Smooth muscle cell (in vitro differentiated cells): Measurements from ENCODE around the gene KCNIP1. TPM values are rescaled to one million over a fixed set of nuclear protein-coding genes. Genes with fewer than 3 reads are reported as not detected.

Source experiments
- DNase-seq: peaks from one replicate; lab custom pipeline; 2025; ENCODE audit not compliant: unreplicated experiment; lab: John Stamatoyannopoulos, UW
- H2AFZ ChIP-seq: fragments of 200-600 bp; sonication (generic); 2 replicates; pipeline ENCODE4 v1.6.0; 2016; ENCODE audit warnings: antibody characterized with exemption, low read depth, mild to moderate bottlenecking
- H3F3A ChIP-seq: fragments of 200-600 bp; sonication (generic); 2 replicates; pipeline ENCODE4 v1.6.0; 2017; ENCODE audit warnings: antibody characterized with exemption, low read depth
- H3K27ac ChIP-seq: fragments of 200-600 bp; sonication (generic); 2 replicates; pipeline ENCODE4 v1.5.1; 2016; ENCODE audit warnings: low read depth, mild to moderate bottlenecking
- H3K27me3 ChIP-seq: fragments of 200-600 bp; sonication (generic); 2 replicates; pipeline ENCODE4 v1.6.1; 2016; ENCODE audit warnings: low read depth, mild to moderate bottlenecking
- H3K36me3 ChIP-seq: fragments of 200-600 bp; sonication (generic); 2 replicates; pipeline ENCODE4 v1.5.1; 2016; ENCODE audit warnings: low read depth
- H3K4me1 ChIP-seq: fragments of 200-600 bp; sonication (generic); 2 replicates; pipeline ENCODE4 v1.5.1; 2016; ENCODE audit warnings: low read depth
- H3K4me2 ChIP-seq: fragments of 200-600 bp; sonication (generic); 2 replicates; pipeline ENCODE4 v1.6.0; 2016; ENCODE audit warnings: mild to moderate bottlenecking
- H3K4me3 ChIP-seq: fragments of 200-600 bp; sonication (generic); 2 replicates; pipeline ENCODE4 v1.5.1; 2016; ENCODE audit warnings: mild to moderate bottlenecking
- H3K79me2 ChIP-seq: fragments of 200-600 bp; sonication (generic); 2 replicates; pipeline ENCODE4 v1.6.0; 2016; ENCODE audit warnings: low read depth, mild to moderate bottlenecking
- H3K9ac ChIP-seq: fragments of 200-600 bp; sonication (generic); 2 replicates; pipeline ENCODE4 v1.6.0; 2016; ENCODE audit warnings: low read depth
- H3K9me3 ChIP-seq: fragments of 200-600 bp; sonication (generic); replicated peaks from 2 replicates; pipeline ENCODE4 v1.5.1; 2016; ENCODE audit warnings: low read depth
- H4K20me1 ChIP-seq: fragments of 200-600 bp; sonication (generic); 2 replicates; pipeline ENCODE4 v1.6.0; 2016; ENCODE audit warnings: low read depth
- CTCF ChIP-seq: fragments of 200-600 bp; sonication (generic); IDR thresholded peaks from 2 replicates; pipeline ENCODE4 v1.5.1; 2017; ENCODE audit warnings: borderline replicate concordance, mild to moderate bottlenecking, antibody characterized with exemption; ENCODE audit not compliant: insufficient read depth, poor library complexity, severe bottlenecking
- WGBS: methylation state at CpG from one replicate; pipeline ENCODE4 v1.1.7; 2016; ENCODE audit warnings: low lambda C conversion rate; 5-methylcytosine and 5-hydroxymethylcytosine counted together
- polyA plus RNA-seq: library from polyadenylated mRNA; unstranded; fragments of >200 nt; fragmentation: Nextera tagmentation; extraction: Ambion mirVana; gene quantifications from 2 replicates; pipeline ENCODE4 v1.2.1, GENCODE V29; 2016
- total RNA-seq: library from RNA; depleted of rRNA; stranded (reverse); fragments of >200 nt; gene quantifications from 2 replicates; pipeline ENCODE4 v1.2.3, GENCODE V29; 2014

Gene KCNIP1
- total and polyA plus RNA-seq, 2 experiments from 2014 or later: 0.50 TPM; not detected in 1

GRCh38 chr5:170709640-170710039 lies 205.8 kb downstream of the KCNIP1 start:
- no peak for DNase-seq
- Histone ChIP-seq H4K20me1 (no peaks in the 10 kb centered on the region), H3K4me3 (no peak overlapping the region), H2AFZ (no peak overlapping the region), H3K36me3 (no peaks in the 10 kb centered on the region), H3K4me2 (no peak overlapping the region), H3K79me2 (no peaks in the 10 kb centered on the region), H3K27me3 (peaks cover 22% of the 10 kb centered on the region), H3F3A (no peaks in the 10 kb centered on the region), H3K9me3 (no peaks in the 10 kb centered on the region), H3K4me1 (no peaks in the 10 kb centered on the region), H3K27ac (no peak overlapping the region), H3K9ac (no peak overlapping the region)
- 76% methylated on average over 6 of the region's 6 CpGs for WGBS
- no peak for TF ChIP-seq CTCF

DNA sequence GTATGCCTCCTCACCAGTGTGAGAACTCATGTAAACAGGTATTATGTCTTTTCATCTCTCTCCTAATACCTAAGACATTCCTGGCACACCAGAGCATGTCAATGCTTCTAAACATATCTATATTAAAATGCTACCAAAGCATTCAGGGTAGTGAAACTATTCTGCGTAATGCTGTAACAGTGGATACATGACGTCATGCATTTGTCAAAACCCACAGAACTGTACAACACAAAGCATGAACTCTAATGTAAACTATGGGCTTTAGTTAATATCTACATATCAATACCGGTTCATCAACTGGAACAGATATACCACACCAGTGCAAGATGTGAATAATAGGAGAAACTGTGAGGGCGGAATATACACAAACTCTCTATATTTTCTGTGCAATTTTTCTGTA lies 207.5 kb downstream of the KCNIP1 start:
- H3K4me3 ChIP-seq: no peak overlapping the region
- no peak overlapping the region for H3K27ac ChIP-seq
- no peaks in the 10 kb centered on the region for H3K36me3 ChIP-seq
- no peak overlapping the region for H2AFZ ChIP-seq
- no peak for TF ChIP-seq CTCF
- DNase-seq: no peak
- H3F3A ChIP-seq: no peaks in the 10 kb centered on the region
- H3K9ac ChIP-seq: no peak overlapping the region
- H3K4me2 ChIP-seq: no peak overlapping the region
- H3K79me2 ChIP-seq: no peaks in the 10 kb centered on the region
- peaks cover 15% of the 10 kb centered on the region for H3K27me3 ChIP-seq
- H4K20me1 ChIP-seq: no peaks in the 10 kb centered on the region
- no peaks in the 10 kb centered on the region for H3K4me1 ChIP-seq
- WGBS: 91% methylated on average over 4 of the region's 4 CpGs
- H3K9me3 ChIP-seq: no peaks in the 10 kb centered on the region

DNA sequence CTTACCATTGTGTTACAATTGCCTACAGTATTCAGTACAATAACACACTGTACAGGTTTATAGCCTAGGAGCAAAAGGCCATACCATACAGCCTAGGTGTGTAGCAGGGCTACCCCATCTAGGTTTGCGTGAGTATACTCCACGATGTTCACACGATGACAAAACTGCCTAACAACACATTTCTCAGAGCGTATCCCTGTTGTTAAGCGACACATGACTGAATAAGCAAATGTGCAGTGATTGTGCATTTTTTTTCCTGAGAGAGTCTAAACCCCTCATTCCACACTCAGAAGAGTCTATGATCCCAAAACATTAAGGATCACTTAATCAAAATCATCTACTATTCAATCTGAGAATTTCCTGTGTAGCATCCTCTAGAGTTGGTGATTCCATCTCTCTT lies 211.3 kb downstream of the KCNIP1 start:
- Histone ChIP-seq H4K20me1 (no peaks in the 10 kb centered on the region), H3K4me1 (no peaks in the 10 kb centered on the region), H2AFZ (no peak overlapping the region), H3K4me2 (no peak overlapping the region), H3K27me3 (no peaks in the 10 kb centered on the region), H3K79me2 (no peaks in the 10 kb centered on the region), H3K4me3 (no peak overlapping the region), H3K9me3 (no peaks in the 10 kb centered on the region), H3F3A (no peaks in the 10 kb centered on the region), H3K36me3 (no peaks in the 10 kb centered on the region), H3K9ac (no peak overlapping the region), H3K27ac (no peak overlapping the region)
- no peak for TF ChIP-seq CTCF
- WGBS: 90% methylated on average over 5 of the region's 5 CpGs
- no peak for DNase-seq

- H3K4me3 ChIP-seq: no peak overlapping the region
- 71% methylated on average over 4 of the region's 4 CpGs for WGBS
- no peak for TF ChIP-seq CTCF
- H3K27ac ChIP-seq: no peak overlapping the region
- H3K9ac ChIP-seq: no peak overlapping the region
- H2AFZ ChIP-seq: no peak overlapping the region
- H3K4me1 ChIP-seq: no peaks in the 10 kb centered on the region
- H3K27me3 ChIP-seq: no peaks in the 10 kb centered on the region
- no peaks in the 10 kb centered on the region for H3F3A ChIP-seq
- no peaks in the 10 kb centered on the region for H3K79me2 ChIP-seq
- no peaks in the 10 kb centered on the region for H3K36me3 ChIP-seq
- no peaks in the 10 kb centered on the region for H4K20me1 ChIP-seq
- no peaks in the 10 kb centered on the region for H3K9me3 ChIP-seq
- DNase-seq: no peak
- no peak overlapping the region for H3K4me2 ChIP-seq
These were observed 212.6 kb downstream of the KCNIP1 start for GRCh38 chr5:170716396-170716795.
